HEK293 (cell line): Measurements from ENCODE around the gene PHGDH.

Experiments
- CTCF ChIA-PET: fragments of 350-600 bp; formaldehyde crosslinking; extraction: SDS; loops from one replicate; lab custom pipeline; 2021; ENCODE audit warnings: antibody characterized with exemption; lab: Yijun Ruan, JAX
- POLR2A ChIA-PET: fragments of 300-600 bp; formaldehyde crosslinking; extraction: SDS; loops from one replicate; lab custom pipeline; 2020; ENCODE audit warnings: antibody characterized with exemption, inconsistent platforms; lab: Yijun Ruan, JAX
- H3K27ac ChIP-seq: fragments of 200-500 bp; sonication (Bioruptor generic); 2 replicates; pipeline ENCODE4 v1.5.1; 2014; ENCODE audit warnings: low read depth, low read length, control low read depth, inconsistent platforms; ENCODE audit errors: extremely low read depth
- H3K36me3 ChIP-seq, 2 experiments: fragments of 200-500 bp in 1 of 2; sonication (Bioruptor generic) in 1 of 2; 1 replicate in 1 of 2; 2 replicates in 1 of 2; pipeline ENCODE4 v1.5.1; 2014 to 2017; ENCODE audit warnings: inconsistent platforms in 2 of 2, low read length in 2 of 2; ENCODE audit not compliant: control insufficient read depth in 2 of 2, insufficient read depth in 1 of 2
- H3K4me1 ChIP-seq: fragments of 200-500 bp; sonication (Bioruptor generic); 2 replicates; pipeline ENCODE4 v1.5.1; 2014; ENCODE audit warnings: mild to moderate bottlenecking, low read length, inconsistent platforms; ENCODE audit not compliant: control insufficient read depth, insufficient read depth
- H3K4me3 ChIP-seq: 2 replicates; pipeline ENCODE4 v1.5.1; 2011; ENCODE audit warnings: low read depth, mild to moderate bottlenecking, control low read depth, low read length, moderate library complexity
- H3K9me3 ChIP-seq: fragments of 200-500 bp; sonication (Bioruptor generic); 2 replicates; pipeline ENCODE4 v1.5.1; 2014; ENCODE audit warnings: low read depth, low read length, inconsistent platforms; ENCODE audit not compliant: control insufficient read depth, insufficient read depth
- GLIS1 ChIP-seq: fragments of 450-650 bp; formaldehyde crosslinking; IDR thresholded peaks from 2 replicates; pipeline ENCODE4 v1.5.1; 2016; ENCODE audit warnings: missing biosample characterization, missing genetic modification characterization
- PRDM1 ChIP-seq: fragments of 450-650 bp; formaldehyde crosslinking; IDR thresholded peaks from 2 replicates; pipeline ENCODE4; 2016; ENCODE audit warnings: missing biosample characterization, missing genetic modification characterization
- ZFHX2 ChIP-seq: fragments of 450-650 bp; formaldehyde crosslinking; conservative IDR thresholded peaks from 2 replicates; pipeline ENCODE4 v1.5.1; 2016; ENCODE audit warnings: missing biosample characterization, missing genetic modification characterization
- ZNF426 ChIP-seq: fragments of 450-650 bp; formaldehyde crosslinking; IDR thresholded peaks from 2 replicates; pipeline ENCODE4 v1.5.1; 2017; ENCODE audit warnings: missing biosample characterization, missing genetic modification characterization, mild to moderate bottlenecking, inconsistent platforms, moderate library complexity
- ZNF660 ChIP-seq: fragments of 450-650 bp; IDR thresholded peaks from 2 replicates; pipeline ENCODE4 v1.5.1; 2018; ENCODE audit warnings: missing biosample characterization, mild to moderate bottlenecking, missing genetic modification characterization
- TF ChIP-seq, protein P1 (sequence below): fragments of 450-650 bp; formaldehyde crosslinking; IDR thresholded peaks from 2 replicates; pipeline ENCODE4 v1.5.1; 2016; ENCODE audit warnings: missing biosample characterization, missing genetic modification characterization
- TF ChIP-seq, protein P2 (sequence below): fragments of 450-650 bp; formaldehyde crosslinking; IDR thresholded peaks from 2 replicates; pipeline ENCODE4 v1.5.1; 2017; ENCODE audit warnings: missing biosample characterization, missing genetic modification characterization
- TF ChIP-seq, protein P3 (sequence below): fragments of 450-650 bp; formaldehyde crosslinking; IDR thresholded peaks from 2 replicates; pipeline ENCODE4 v1.5.1; 2016; ENCODE audit warnings: missing biosample characterization, missing genetic modification characterization
- TF ChIP-seq, protein P4 (sequence below): fragments of 450-650 bp; formaldehyde crosslinking; optimal IDR thresholded peaks from 2 replicates; pipeline ENCODE3; 2016; ENCODE audit warnings: missing biosample characterization, mild to moderate bottlenecking, missing genetic modification characterization

Gene PHGDH

DNA sequence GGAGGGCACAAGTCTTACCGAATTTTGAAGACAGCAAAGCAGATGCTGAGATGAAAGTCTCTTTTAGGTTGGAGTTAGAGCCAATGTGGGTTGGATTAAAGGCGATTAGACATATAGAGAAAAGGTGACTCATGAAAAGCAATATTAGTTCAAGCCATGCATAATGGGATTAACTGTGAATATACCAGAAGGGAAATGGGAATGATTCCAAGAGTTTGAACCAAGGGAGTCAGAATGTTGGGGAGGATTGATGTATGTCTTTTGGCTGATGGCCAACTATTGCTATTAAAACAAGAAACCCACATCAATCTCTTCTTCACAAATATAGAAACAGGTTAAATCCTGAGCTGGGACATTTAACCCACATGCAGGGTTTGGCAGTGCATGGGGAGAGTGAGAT, 55.8 kb downstream of the PHGDH start:
- H3K4me1 ChIP-seq, result peaks cover 9% of the 10 kb centered on the region; the same call in 1 of the 2 replicates
- TF ChIP-seq, protein P1, sequence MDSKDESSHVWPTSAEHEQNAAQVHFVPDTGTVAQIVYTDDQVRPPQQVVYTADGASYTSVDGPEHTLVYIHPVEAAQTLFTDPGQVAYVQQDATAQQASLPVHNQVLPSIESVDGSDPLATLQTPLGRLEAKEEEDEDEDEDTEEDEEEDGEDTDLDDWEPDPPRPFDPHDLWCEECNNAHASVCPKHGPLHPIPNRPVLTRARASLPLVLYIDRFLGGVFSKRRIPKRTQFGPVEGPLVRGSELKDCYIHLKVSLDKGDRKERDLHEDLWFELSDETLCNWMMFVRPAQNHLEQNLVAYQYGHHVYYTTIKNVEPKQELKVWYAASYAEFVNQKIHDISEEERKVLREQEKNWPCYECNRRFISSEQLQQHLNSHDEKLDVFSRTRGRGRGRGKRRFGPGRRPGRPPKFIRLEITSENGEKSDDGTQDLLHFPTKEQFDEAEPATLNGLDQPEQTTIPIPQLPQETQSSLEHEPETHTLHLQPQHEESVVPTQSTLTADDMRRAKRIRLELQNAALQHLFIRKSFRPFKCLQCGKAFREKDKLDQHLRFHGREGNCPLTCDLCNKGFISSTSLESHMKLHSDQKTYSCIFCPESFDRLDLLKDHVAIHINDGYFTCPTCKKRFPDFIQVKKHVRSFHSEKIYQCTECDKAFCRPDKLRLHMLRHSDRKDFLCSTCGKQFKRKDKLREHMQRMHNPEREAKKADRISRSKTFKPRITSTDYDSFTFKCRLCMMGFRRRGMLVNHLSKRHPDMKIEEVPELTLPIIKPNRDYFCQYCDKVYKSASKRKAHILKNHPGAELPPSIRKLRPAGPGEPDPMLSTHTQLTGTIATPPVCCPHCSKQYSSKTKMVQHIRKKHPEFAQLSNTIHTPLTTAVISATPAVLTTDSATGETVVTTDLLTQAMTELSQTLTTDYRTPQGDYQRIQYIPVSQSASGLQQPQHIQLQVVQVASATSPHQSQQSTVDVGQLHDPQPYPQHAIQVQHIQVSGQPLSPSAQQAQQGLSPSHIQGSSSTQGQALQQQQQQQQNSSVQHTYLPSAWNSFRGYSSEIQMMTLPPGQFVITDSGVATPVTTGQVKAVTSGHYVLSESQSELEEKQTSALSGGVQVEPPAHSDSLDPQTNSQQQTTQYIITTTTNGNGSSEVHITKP, result 0 out of 2 replicates have a peak, but pooled peaks have one; percentile 19
- TF ChIP-seq ZNF426, result no peak
- no peaks in the 10 kb centered on the region for H3K9me3 ChIP-seq
- ChIA-PET POLR2A (no interaction called here), CTCF (interaction anchor here (1.0 to 1.2 kb wide), 2 partner anchors 9 to 42 kb away, joined by 4 read pairs; no protein-coding TSS in a partner anchor)
- no peak overlapping the region for H3K4me3 ChIP-seq
- no peak overlapping the region for H3K27ac ChIP-seq
- H3K36me3 ChIP-seq, result no peaks in the 10 kb centered on the region

DNA sequence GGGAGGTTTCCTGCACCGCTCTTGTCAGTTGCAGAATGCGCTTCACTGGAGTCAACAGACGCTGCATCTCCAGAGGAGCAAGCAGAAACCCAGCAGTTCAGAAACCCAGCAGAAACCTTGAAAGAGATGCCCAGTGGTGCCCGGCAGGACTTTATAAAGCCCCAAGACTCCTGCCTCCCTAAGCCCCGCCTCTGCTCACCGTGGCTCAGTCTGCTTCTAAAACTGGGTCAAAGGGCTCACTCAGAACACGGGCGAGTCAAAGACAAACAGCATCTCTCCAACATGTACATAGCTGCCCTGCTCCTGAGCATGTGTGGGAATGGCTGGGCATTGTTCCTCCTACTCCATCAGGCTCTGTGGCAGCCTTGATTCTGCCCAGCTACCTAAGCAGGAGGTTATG, 57.0 kb downstream of the PHGDH start, which contains the start of gene HMGCS2:
Gene HMGCS2 (minus strand): TSS at position 128 of the 400 bp plus-strand sequence. CDS start 61 bp downstream, at position 67.
- H3K4me3 ChIP-seq, result no peak within 1 kb of the TSS
- 0 out of 2 replicates have a peak, but pooled peaks have one; percentile 14 for TF ChIP-seq ZFHX2
- TF ChIP-seq, protein P2, sequence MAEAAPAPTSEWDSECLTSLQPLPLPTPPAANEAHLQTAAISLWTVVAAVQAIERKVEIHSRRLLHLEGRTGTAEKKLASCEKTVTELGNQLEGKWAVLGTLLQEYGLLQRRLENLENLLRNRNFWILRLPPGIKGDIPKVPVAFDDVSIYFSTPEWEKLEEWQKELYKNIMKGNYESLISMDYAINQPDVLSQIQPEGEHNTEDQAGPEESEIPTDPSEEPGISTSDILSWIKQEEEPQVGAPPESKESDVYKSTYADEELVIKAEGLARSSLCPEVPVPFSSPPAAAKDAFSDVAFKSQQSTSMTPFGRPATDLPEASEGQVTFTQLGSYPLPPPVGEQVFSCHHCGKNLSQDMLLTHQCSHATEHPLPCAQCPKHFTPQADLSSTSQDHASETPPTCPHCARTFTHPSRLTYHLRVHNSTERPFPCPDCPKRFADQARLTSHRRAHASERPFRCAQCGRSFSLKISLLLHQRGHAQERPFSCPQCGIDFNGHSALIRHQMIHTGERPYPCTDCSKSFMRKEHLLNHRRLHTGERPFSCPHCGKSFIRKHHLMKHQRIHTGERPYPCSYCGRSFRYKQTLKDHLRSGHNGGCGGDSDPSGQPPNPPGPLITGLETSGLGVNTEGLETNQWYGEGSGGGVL (tag by site-specific recombination), result no peak
- TF ChIP-seq, all 188 proteins: peak for 1
- Histone ChIP-seq H3K4me1 (peaks cover 10% of the 10 kb centered on the region; the same call in 1 of the 2 replicates), H3K9me3 (no peaks in the 10 kb centered on the region), H3K36me3 (no peaks in the 10 kb centered on the region), H3K27ac (no peak within 1 kb of the TSS)
- ChIA-PET POLR2A (no interaction called here), CTCF (interaction anchor here (0.6 to 2.3 kb wide), 6 partner anchors 12 to 162 kb away, joined by 3 to 10 read pairs (median 4); no protein-coding TSS in a partner anchor)

DNA sequence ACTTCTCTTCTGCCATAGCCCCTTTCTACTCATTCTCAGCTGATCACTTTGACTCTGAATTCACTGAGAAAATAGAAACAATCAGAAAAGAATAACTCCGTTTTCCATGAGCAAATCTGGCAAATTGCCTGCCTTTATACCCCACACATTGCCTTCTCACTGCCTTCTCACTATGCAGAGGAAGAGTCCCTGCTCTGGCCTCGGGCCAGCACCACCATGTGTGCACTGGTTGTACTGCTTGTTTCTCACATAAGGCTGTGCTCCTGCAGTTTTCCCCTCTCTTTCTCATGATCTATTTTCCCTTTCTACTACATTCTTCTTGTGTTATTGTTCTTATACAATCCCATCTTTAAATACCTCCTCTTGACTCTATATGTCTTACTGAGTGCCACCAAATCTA, 59.3 kb downstream of the PHGDH start:
- ChIA-PET POLR2A (no interaction called here), CTCF (interaction anchor here (0.7 to 1.4 kb wide), 3 partner anchors 10 to 159 kb away, joined by 3 to 4 read pairs (median 3); no protein-coding TSS in a partner anchor)

More for the DNA sequence above, 59.3 kb downstream of the PHGDH start:
- no peaks in the 10 kb centered on the region for H3K9me3 ChIP-seq
- TF ChIP-seq, protein P3, sequence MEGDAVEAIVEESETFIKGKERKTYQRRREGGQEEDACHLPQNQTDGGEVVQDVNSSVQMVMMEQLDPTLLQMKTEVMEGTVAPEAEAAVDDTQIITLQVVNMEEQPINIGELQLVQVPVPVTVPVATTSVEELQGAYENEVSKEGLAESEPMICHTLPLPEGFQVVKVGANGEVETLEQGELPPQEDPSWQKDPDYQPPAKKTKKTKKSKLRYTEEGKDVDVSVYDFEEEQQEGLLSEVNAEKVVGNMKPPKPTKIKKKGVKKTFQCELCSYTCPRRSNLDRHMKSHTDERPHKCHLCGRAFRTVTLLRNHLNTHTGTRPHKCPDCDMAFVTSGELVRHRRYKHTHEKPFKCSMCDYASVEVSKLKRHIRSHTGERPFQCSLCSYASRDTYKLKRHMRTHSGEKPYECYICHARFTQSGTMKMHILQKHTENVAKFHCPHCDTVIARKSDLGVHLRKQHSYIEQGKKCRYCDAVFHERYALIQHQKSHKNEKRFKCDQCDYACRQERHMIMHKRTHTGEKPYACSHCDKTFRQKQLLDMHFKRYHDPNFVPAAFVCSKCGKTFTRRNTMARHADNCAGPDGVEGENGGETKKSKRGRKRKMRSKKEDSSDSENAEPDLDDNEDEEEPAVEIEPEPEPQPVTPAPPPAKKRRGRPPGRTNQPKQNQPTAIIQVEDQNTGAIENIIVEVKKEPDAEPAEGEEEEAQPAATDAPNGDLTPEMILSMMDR (tag by site-specific recombination), result 0 out of 2 replicates have a peak, but pooled peaks have one; percentile 42
- TF ChIP-seq, protein P4, sequence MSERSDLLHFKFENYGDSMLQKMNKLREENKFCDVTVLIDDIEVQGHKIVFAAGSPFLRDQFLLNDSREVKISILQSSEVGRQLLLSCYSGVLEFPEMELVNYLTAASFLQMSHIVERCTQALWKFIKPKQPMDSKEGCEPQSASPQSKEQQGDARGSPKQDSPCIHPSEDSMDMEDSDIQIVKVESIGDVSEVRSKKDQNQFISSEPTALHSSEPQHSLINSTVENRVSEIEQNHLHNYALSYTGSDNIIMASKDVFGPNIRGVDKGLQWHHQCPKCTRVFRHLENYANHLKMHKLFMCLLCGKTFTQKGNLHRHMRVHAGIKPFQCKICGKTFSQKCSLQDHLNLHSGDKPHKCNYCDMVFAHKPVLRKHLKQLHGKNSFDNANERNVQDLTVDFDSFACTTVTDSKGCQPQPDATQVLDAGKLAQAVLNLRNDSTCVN (tag by site-specific recombination), result no peak
- TF ChIP-seq ZNF660 (tag by site-specific recombination), result no peak
- peak; percentile 52; the same call in 1 of the 2 replicates for TF ChIP-seq PRDM1
- peak; percentile 33; the same call in 1 of the 2 replicates for TF ChIP-seq GLIS1 (tag by site-specific recombination)
- H3K27ac ChIP-seq, result no peak overlapping the region
- H3K36me3 ChIP-seq, result no peaks in the 10 kb centered on the region
- H3K4me3 ChIP-seq, result no peak overlapping the region
- H3K4me1 ChIP-seq, result peaks cover 12% of the 10 kb centered on the region; the same call in 1 of the 2 replicates
